Mucosa of descending colon (tissue), 3 donors: ENCODE data around the gene BBX. TPM values are rescaled to one million over a fixed set of nuclear protein-coding genes. Genes with fewer than 3 reads are reported as not detected.

Experiments
- ATAC-seq: fragments of 200-7000 bp; cut with Tn5 transposase; one replicate; pipeline ENCODE4 v1.9.1; 2020; ENCODE audit warnings: mild to moderate bottlenecking, moderate library complexity
- DNase-seq, 3 donors: peaks; one replicate each; pipeline ENCODE4 v3.0.0-alpha.2; 2020
- H3K36me3 ChIP-seq: fragments of 200-600 bp; one replicate; pipeline ENCODE4 v1.8.0; 2021; ENCODE audit warnings: low read depth, mild to moderate bottlenecking
- H3K4me1 ChIP-seq: fragments of 200-600 bp; one replicate; pipeline ENCODE4 v1.8.0; 2021; ENCODE audit warnings: low read depth, mild to moderate bottlenecking
- H3K4me3 ChIP-seq: fragments of 200-600 bp; one replicate; pipeline ENCODE4 v1.8.0; 2021; ENCODE audit warnings: mild to moderate bottlenecking
- H3K9me3 ChIP-seq: fragments of 200-600 bp; one replicate; pipeline ENCODE4 v1.8.0; 2021; ENCODE audit warnings: mild to moderate bottlenecking
- CTCF ChIP-seq: fragments of 200-600 bp; IDR thresholded peaks from one replicate; pipeline ENCODE4 v1.8.0; 2022; ENCODE audit warnings: antibody characterized with exemption, mild to moderate bottlenecking
- intact Hi-C, 2 donors: fragments of 100-400 bp; cut with DNase I in 1 of 2; cut with micrococcal nuclease in 1 of 2; formaldehyde crosslinking; loops; one replicate each; pipeline versions ENCODE4 v1.11.0 to v1.11.1; 2022; cut with DNase I, micrococcal nuclease
- total RNA-seq, 3 donors: library from RNA; stranded (reverse); fragmentation: NEBNext Ultra II Directional in 2 of 3; extraction: Animal tissue kit (Norgen Biotek cat#: 25700) in 2 of 3; gene quantifications; one replicate each; pipeline versions ENCODE4 v1.2.1 to v1.2.4, GENCODE V29; 2021 to 2023
- donor health status: DM: no; HTN: no; CAD: no; lungs with moderate emphysema.
- donor health status: DM: no; HTN: no; CAD: no.
- donor health status: DM: no; HTN: yes; CAD: no.

The BBX gene
- total RNA-seq, 3 donors from 2014 or later = 24.4 to 69.9 (median 26.0) TPM

GRCh38 chr3:107858876-107859275 is 336.1 kb downstream of the BBX start:
- no peak overlapping the region for H3K4me3 ChIP-seq
- no peak for ATAC-seq
- intact Hi-C loops = no loop called here

More at GRCh38 chr3:107858876-107859275, 336.1 kb downstream of the BBX start:
- Histone ChIP-seq H3K9me3 (no peaks in the 10 kb centered on the region), H3K4me1 (no peaks in the 10 kb centered on the region), H3K36me3 (no peaks in the 10 kb centered on the region)
- TF ChIP-seq CTCF = no peak
- no peak for DNase-seq

Other genes starting within 250 kb of the BBX start
- not detected for gene CCDC54, start 145.5 kb upstream of the BBX start, total RNA-seq